Measurements from ENCODE around the gene POLR1G.

DNA sequence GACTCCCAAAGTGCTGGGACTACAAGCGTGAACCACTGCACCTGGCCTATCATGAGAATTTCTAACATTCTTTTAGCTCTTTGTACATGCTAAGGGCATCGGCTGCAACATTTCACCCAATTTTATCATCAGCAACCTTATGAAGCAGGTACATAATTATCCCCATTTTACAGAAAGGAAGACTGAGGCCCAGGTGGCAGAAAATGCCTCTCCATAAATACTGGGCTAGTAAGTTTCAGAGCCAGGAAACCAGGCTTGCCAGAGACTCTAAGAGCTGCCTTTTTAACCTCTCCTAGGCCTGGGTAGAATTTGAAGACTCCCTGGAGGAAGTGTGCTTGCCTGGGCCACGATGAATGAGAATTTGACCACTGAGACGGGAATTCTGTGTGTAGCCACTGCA is 38.3 kb upstream of the POLR1G start:
- no peak for TF ChIP-seq RAD21 (IDR thresholded peaks at IDR 0.05; ENCODE audit: low read depth)
- no peak for TF ChIP-seq YY1 (IDR thresholded peaks at IDR 0.05; ENCODE audit: low read depth)
- no peak for TF ChIP-seq TCF12 (IDR thresholded peaks at IDR 0.05; ENCODE audit: low read depth)
- TF ChIP-seq ZBTB7A (IDR thresholded peaks at IDR 0.05; ENCODE audit: low read depth), result no peak
- TF ChIP-seq TAF1 (IDR thresholded peaks at IDR 0.05; ENCODE audit: low read depth), result no peak
- TF ChIP-seq EP300 (IDR thresholded peaks at IDR 0.05; ENCODE audit: borderline replicate concordance), result no peak
- TF ChIP-seq, protein P1, sequence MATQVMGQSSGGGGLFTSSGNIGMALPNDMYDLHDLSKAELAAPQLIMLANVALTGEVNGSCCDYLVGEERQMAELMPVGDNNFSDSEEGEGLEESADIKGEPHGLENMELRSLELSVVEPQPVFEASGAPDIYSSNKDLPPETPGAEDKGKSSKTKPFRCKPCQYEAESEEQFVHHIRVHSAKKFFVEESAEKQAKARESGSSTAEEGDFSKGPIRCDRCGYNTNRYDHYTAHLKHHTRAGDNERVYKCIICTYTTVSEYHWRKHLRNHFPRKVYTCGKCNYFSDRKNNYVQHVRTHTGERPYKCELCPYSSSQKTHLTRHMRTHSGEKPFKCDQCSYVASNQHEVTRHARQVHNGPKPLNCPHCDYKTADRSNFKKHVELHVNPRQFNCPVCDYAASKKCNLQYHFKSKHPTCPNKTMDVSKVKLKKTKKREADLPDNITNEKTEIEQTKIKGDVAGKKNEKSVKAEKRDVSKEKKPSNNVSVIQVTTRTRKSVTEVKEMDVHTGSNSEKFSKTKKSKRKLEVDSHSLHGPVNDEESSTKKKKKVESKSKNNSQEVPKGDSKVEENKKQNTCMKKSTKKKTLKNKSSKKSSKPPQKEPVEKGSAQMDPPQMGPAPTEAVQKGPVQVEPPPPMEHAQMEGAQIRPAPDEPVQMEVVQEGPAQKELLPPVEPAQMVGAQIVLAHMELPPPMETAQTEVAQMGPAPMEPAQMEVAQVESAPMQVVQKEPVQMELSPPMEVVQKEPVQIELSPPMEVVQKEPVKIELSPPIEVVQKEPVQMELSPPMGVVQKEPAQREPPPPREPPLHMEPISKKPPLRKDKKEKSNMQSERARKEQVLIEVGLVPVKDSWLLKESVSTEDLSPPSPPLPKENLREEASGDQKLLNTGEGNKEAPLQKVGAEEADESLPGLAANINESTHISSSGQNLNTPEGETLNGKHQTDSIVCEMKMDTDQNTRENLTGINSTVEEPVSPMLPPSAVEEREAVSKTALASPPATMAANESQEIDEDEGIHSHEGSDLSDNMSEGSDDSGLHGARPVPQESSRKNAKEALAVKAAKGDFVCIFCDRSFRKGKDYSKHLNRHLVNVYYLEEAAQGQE (IDR thresholded peaks at IDR 0.05; ENCODE audit: low read depth), result no peak

Data from Ishikawa (cell line).